ENCODE data around the gene FILIP1.

FILIP1 gene

DNA sequence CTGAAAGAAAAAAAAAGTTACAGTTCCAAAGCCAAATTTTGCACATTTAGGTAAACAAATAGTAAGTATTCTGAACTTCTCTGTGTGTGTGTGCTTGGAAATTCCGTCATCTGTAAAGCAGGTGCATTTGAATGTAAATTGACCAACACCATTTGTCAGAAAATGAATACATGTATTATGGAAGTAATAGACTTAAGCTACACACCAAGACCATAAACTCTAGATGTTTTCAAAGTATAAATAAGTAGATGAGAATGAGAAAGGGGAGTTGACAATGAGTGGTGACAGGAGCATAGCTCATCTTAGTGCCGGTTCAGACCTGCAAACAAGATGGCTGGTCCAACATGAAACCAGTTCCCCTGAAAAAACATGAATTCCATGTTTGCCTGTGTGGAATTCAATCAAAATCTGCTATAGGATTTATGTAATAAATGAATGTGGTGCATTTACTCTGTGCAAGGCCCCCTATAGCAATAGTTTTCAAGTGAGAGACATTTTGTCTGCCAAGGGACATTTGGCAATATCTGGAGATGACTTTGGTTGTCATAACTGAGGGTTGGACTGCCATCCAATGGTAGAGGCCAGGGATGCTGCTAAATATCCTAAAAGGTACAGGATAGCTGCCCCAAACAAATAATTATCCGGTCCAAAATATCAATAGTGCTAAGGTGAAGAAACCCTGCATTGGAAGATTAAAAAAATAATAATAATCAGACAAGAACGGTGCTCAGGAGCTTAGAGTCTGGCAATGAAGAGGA is 11.0 kb upstream of the FILIP1 start:
- TF ChIP-seq SUZ12 (IDR thresholded peaks at IDR 0.05; ENCODE audit: extremely low read depth, insufficient read depth, insufficient read length), result no peak
- TF ChIP-seq ZNF274 (IDR thresholded peaks at IDR 0.05; ENCODE audit: low read depth, low read length), result no peak
- TF ChIP-seq YY1 (IDR thresholded peaks at IDR 0.05; ENCODE audit: insufficient read depth, insufficient read length), result no peak
- H3K9me3 ChIP-seq (ENCODE audit: insufficient read depth, low read length), result no peaks in the 10 kb centered on the region
- H3K27me3 ChIP-seq (ENCODE audit: insufficient read depth, insufficient read length), result no peaks in the 10 kb centered on the region
- H3K9ac ChIP-seq (ENCODE audit: insufficient read length, low read depth), result no peak overlapping the region
- H3K4me1 ChIP-seq (ENCODE audit: insufficient read depth, insufficient read length), result no peaks in the 10 kb centered on the region
- no peak for DNase-seq (ENCODE audit: low read depth, low spot score)
- H3K36me3 ChIP-seq (ENCODE audit: insufficient read depth, insufficient read length, low read length), result no peaks in the 10 kb centered on the region
- H3K4me3 ChIP-seq (ENCODE audit: insufficient read length, low read depth), result no peak overlapping the region

DNA sequence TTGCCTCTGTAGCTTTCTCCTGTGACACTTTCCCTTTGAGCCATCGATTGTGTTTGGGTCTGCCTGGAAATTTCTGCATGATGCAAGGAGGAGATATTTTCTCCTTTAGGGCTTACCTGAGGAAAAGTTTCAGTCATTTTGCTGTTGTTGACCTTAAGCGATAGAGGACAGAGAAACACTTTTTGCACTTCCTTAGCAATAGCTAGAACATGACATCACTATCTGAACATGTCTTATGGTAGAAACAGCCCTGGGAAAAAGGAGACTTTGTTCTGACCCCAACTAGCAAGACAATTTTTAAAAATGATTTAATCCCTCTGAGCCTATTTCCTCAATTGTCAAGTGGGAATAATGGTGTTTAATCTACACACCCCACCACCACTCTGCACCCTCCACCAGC is 9.7 kb upstream of the FILIP1 start:
- Histone ChIP-seq H3K9me3 (ENCODE audit: insufficient read depth, low read length) (no peaks in the 10 kb centered on the region), H3K4me3 (ENCODE audit: insufficient read length, low read depth) (no peak overlapping the region), H3K9ac (ENCODE audit: insufficient read length, low read depth) (no peak overlapping the region), H3K36me3 (ENCODE audit: insufficient read depth, insufficient read length, low read length) (no peaks in the 10 kb centered on the region), H3K4me1 (ENCODE audit: insufficient read depth, insufficient read length) (no peaks in the 10 kb centered on the region), H3K27me3 (ENCODE audit: insufficient read depth, insufficient read length) (no peaks in the 10 kb centered on the region)
- DNase-seq (ENCODE audit: low read depth, low spot score), result no peak
- TF ChIP-seq YY1 (IDR thresholded peaks at IDR 0.05; ENCODE audit: insufficient read depth, insufficient read length), result no peak
- TF ChIP-seq SUZ12 (IDR thresholded peaks at IDR 0.05; ENCODE audit: extremely low read depth, insufficient read depth, insufficient read length), result no peak
- no peak for TF ChIP-seq ZNF274 (IDR thresholded peaks at IDR 0.05; ENCODE audit: low read depth, low read length)

- no peak overlapping the region for H3K9ac ChIP-seq (ENCODE audit: insufficient read length, low read depth)
- H3K4me1 ChIP-seq (ENCODE audit: insufficient read depth, insufficient read length), result no peaks in the 10 kb centered on the region
- no peak for DNase-seq (ENCODE audit: low read depth, low spot score)
- H3K9me3 ChIP-seq (ENCODE audit: insufficient read depth, low read length), result no peaks in the 10 kb centered on the region
- no peak overlapping the region for H3K4me3 ChIP-seq (ENCODE audit: insufficient read length, low read depth)
- H3K36me3 ChIP-seq (ENCODE audit: insufficient read depth, insufficient read length, low read length), result no peaks in the 10 kb centered on the region
- H3K27me3 ChIP-seq (ENCODE audit: insufficient read depth, insufficient read length), result no peaks in the 10 kb centered on the region
- TF ChIP-seq SUZ12 (IDR thresholded peaks at IDR 0.05; ENCODE audit: extremely low read depth, insufficient read depth, insufficient read length) (no peak), YY1 (IDR thresholded peaks at IDR 0.05; ENCODE audit: insufficient read depth, insufficient read length) (no peak), ZNF274 (IDR thresholded peaks at IDR 0.05; ENCODE audit: low read depth, low read length) (no peak)
These were observed 9.3 kb upstream of the FILIP1 start for GRCh38 chr6:75502884-75503283.

- Histone ChIP-seq H3K27me3 (ENCODE audit: insufficient read depth, insufficient read length) (no peaks in the 10 kb centered on the region), H3K9me3 (ENCODE audit: insufficient read depth, low read length) (no peaks in the 10 kb centered on the region), H3K9ac (ENCODE audit: insufficient read length, low read depth) (no peak overlapping the region), H3K36me3 (ENCODE audit: insufficient read depth, insufficient read length, low read length) (no peaks in the 10 kb centered on the region), H3K4me3 (ENCODE audit: insufficient read length, low read depth) (no peak overlapping the region), H3K4me1 (ENCODE audit: insufficient read depth, insufficient read length) (no peaks in the 10 kb centered on the region)
- no peak for DNase-seq (ENCODE audit: low read depth, low spot score)
- no peak for TF ChIP-seq SUZ12 (IDR thresholded peaks at IDR 0.05; ENCODE audit: extremely low read depth, insufficient read depth, insufficient read length)
- no peak for TF ChIP-seq ZNF274 (IDR thresholded peaks at IDR 0.05; ENCODE audit: low read depth, low read length)
- TF ChIP-seq YY1 (IDR thresholded peaks at IDR 0.05; ENCODE audit: insufficient read depth, insufficient read length), result no peak
These were observed 8.2 kb upstream of the FILIP1 start for GRCh38 chr6:75501756-75502155.

GRCh38 chr6:75499640-75500039 is 6.0 kb upstream of the FILIP1 start:
- Histone ChIP-seq H3K36me3 (ENCODE audit: insufficient read depth, insufficient read length, low read length) (no peaks in the 10 kb centered on the region), H3K27me3 (ENCODE audit: insufficient read depth, insufficient read length) (no peaks in the 10 kb centered on the region), H3K4me3 (ENCODE audit: insufficient read length, low read depth) (no peak overlapping the region), H3K9me3 (ENCODE audit: insufficient read depth, low read length) (no peaks in the 10 kb centered on the region), H3K9ac (ENCODE audit: insufficient read length, low read depth) (no peak overlapping the region), H3K4me1 (ENCODE audit: insufficient read depth, insufficient read length) (no peaks in the 10 kb centered on the region)
- TF ChIP-seq YY1 (IDR thresholded peaks at IDR 0.05; ENCODE audit: insufficient read depth, insufficient read length) (no peak), ZNF274 (IDR thresholded peaks at IDR 0.05; ENCODE audit: low read depth, low read length) (no peak), SUZ12 (IDR thresholded peaks at IDR 0.05; ENCODE audit: extremely low read depth, insufficient read depth, insufficient read length) (no peak)
- DNase-seq (ENCODE audit: low read depth, low spot score), result no peak

DNA sequence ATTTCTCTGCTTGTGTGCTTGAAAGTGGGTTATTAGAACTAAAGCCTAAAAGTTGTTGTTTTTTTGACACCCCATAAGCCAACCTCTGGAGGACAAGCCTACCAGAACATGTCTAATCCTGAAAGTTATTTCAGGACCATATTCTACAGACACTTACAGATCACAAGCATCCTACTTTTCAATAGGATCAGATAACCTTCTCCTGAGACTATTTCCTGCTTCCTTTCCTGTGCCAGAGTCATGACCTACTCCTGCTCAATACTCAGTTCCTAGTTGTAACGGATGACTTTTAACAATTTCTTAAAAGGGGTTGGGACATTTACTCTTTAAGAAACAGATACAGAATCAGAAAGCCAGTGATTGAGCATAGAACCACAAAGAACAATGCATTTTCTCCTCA is 5.3 kb upstream of the FILIP1 start:
- Histone ChIP-seq H3K27me3 (ENCODE audit: insufficient read depth, insufficient read length) (no peaks in the 10 kb centered on the region), H3K4me3 (ENCODE audit: insufficient read length, low read depth) (no peak overlapping the region), H3K9ac (ENCODE audit: insufficient read length, low read depth) (no peak overlapping the region), H3K9me3 (ENCODE audit: insufficient read depth, low read length) (no peaks in the 10 kb centered on the region), H3K36me3 (ENCODE audit: insufficient read depth, insufficient read length, low read length) (no peaks in the 10 kb centered on the region), H3K4me1 (ENCODE audit: insufficient read depth, insufficient read length) (no peaks in the 10 kb centered on the region)
- no peak for DNase-seq (ENCODE audit: low read depth, low spot score)
- TF ChIP-seq SUZ12 (IDR thresholded peaks at IDR 0.05; ENCODE audit: extremely low read depth, insufficient read depth, insufficient read length) (no peak), ZNF274 (IDR thresholded peaks at IDR 0.05; ENCODE audit: low read depth, low read length) (no peak), YY1 (IDR thresholded peaks at IDR 0.05; ENCODE audit: insufficient read depth, insufficient read length) (no peak)

- DNase-seq (ENCODE audit: low read depth, low spot score), result no peak
- no peaks in the 10 kb centered on the region for H3K36me3 ChIP-seq (ENCODE audit: insufficient read depth, insufficient read length, low read length)
- no peak overlapping the region for H3K9ac ChIP-seq (ENCODE audit: insufficient read length, low read depth)
- no peak for TF ChIP-seq SUZ12 (IDR thresholded peaks at IDR 0.05; ENCODE audit: extremely low read depth, insufficient read depth, insufficient read length)
- no peak for TF ChIP-seq YY1 (IDR thresholded peaks at IDR 0.05; ENCODE audit: insufficient read depth, insufficient read length)
- no peak for TF ChIP-seq ZNF274 (IDR thresholded peaks at IDR 0.05; ENCODE audit: low read depth, low read length)
- no peaks in the 10 kb centered on the region for H3K4me1 ChIP-seq (ENCODE audit: insufficient read depth, insufficient read length)
- H3K27me3 ChIP-seq (ENCODE audit: insufficient read depth, insufficient read length), result no peaks in the 10 kb centered on the region
- no peaks in the 10 kb centered on the region for H3K9me3 ChIP-seq (ENCODE audit: insufficient read depth, low read length)
- H3K4me3 ChIP-seq (ENCODE audit: insufficient read length, low read depth), result no peak overlapping the region
These were observed 4.4 kb upstream of the FILIP1 start for GRCh38 chr6:75497994-75498393.
